Hepatocyte (in vitro differentiated cells): ENCODE results near the gene ITGAE. TPM values are rescaled to one million over a fixed set of nuclear protein-coding genes. Genes with fewer than 3 reads are reported as not detected.
"Not testable (repeated sequence)": the region's sequence is repeated elsewhere in the genome, so short reads cannot be mapped to it uniquely, and the experiment has no call there.

ENCODE experiments used
- DNase-seq: peaks from one replicate; pipeline ENCODE4 v3.0.0-alpha.2; 2016; ENCODE audit warnings: low spot score
- H2AFZ ChIP-seq: fragments of 200-600 bp; sonication (generic); 2 replicates; pipeline ENCODE4 v1.6.0; 2016; ENCODE audit warnings: antibody characterized with exemption, mild to moderate bottlenecking
- H3K27ac ChIP-seq: fragments of 200-600 bp; sonication (generic); 2 replicates; pipeline ENCODE4 v1.5.1; 2016; ENCODE audit warnings: mild to moderate bottlenecking
- H3K27me3 ChIP-seq: fragments of 200-600 bp; sonication (generic); 2 replicates; pipeline ENCODE4 v1.6.1; 2016
- H3K36me3 ChIP-seq: fragments of 200-600 bp; sonication (generic); replicated peaks from 2 replicates; pipeline ENCODE4 v1.5.1; 2016; ENCODE audit warnings: low read depth; ENCODE audit not compliant: insufficient read depth
- H3K4me1 ChIP-seq: fragments of 200-600 bp; sonication (generic); 2 replicates; pipeline ENCODE4 v1.5.1; 2016; ENCODE audit warnings: mild to moderate bottlenecking, moderate library complexity; ENCODE audit not compliant: insufficient read depth
- H3K4me2 ChIP-seq: fragments of 200-600 bp; sonication (generic); 2 replicates; pipeline ENCODE4 v1.6.0; 2016
- H3K4me3 ChIP-seq: fragments of 200-600 bp; sonication (generic); 2 replicates; pipeline ENCODE4 v1.5.1; 2016; ENCODE audit warnings: mild to moderate bottlenecking
- H3K79me2 ChIP-seq: fragments of 200-600 bp; sonication (generic); 2 replicates; pipeline ENCODE4 v1.6.0; 2017; ENCODE audit warnings: mild to moderate bottlenecking
- H3K9me2 ChIP-seq: fragments of 200-600 bp; sonication (generic); replicated peaks from 2 replicates; pipeline ENCODE4 v1.6.0; 2017; ENCODE audit warnings: mild to moderate bottlenecking; ENCODE audit not compliant: insufficient read depth
- H3K9me3 ChIP-seq: fragments of 200-600 bp; sonication (generic); 2 replicates; pipeline ENCODE4 v1.5.1; 2016; ENCODE audit warnings: low read depth, mild to moderate bottlenecking
- H4K20me1 ChIP-seq: fragments of 200-600 bp; sonication (generic); 2 replicates; pipeline ENCODE4 v1.6.0; 2016; ENCODE audit warnings: mild to moderate bottlenecking; ENCODE audit not compliant: insufficient read depth, poor library complexity, severe bottlenecking
- EZH2 ChIP-seq: fragments of 200-600 bp; sonication (generic); IDR thresholded peaks from 2 replicates; pipeline ENCODE4 v1.6.1; 2016; ENCODE audit warnings: antibody characterized with exemption, mild to moderate bottlenecking, borderline replicate concordance
- EZH2phosphoT487 ChIP-seq: fragments of 200-600 bp; sonication (generic); IDR thresholded peaks from one replicate; pipeline ENCODE4 v1.6.1; 2018; ENCODE audit warnings: antibody characterized with exemption, mild to moderate bottlenecking, low read depth, moderate library complexity; ENCODE audit not compliant: unreplicated experiment, severe bottlenecking
- WGBS: methylation state at CpG from one replicate; pipeline ENCODE4 v1.1.6; 2016; ENCODE audit warnings: low lambda C conversion rate; ENCODE audit errors: missing lambda C conversion rate; 5-methylcytosine and 5-hydroxymethylcytosine counted together
- polyA plus RNA-seq: library from polyadenylated mRNA; unstranded; fragments of >200 nt; fragmentation: Nextera tagmentation; extraction: Ambion mirVana; gene quantifications from 2 replicates; pipeline ENCODE4 v1.2.1, GENCODE V29; 2016
- total RNA-seq: library from RNA; depleted of rRNA; stranded (reverse); fragments of >200 nt; gene quantifications from 2 replicates; pipeline ENCODE4 v1.2.3, GENCODE V29; 2014
- TF ChIP-seq, protein P1 (sequence below): fragments of 200-600 bp; sonication (generic); IDR thresholded peaks from 2 replicates; pipeline ENCODE4 v1.5.1; 2016; ENCODE audit warnings: antibody characterized with exemption, mild to moderate bottlenecking; ENCODE audit not compliant: poor library complexity

Gene ITGAE
- total and polyA plus RNA-seq, 2 experiments from 2014 or later, result 28.1 to 77.0 TPM

DNA sequence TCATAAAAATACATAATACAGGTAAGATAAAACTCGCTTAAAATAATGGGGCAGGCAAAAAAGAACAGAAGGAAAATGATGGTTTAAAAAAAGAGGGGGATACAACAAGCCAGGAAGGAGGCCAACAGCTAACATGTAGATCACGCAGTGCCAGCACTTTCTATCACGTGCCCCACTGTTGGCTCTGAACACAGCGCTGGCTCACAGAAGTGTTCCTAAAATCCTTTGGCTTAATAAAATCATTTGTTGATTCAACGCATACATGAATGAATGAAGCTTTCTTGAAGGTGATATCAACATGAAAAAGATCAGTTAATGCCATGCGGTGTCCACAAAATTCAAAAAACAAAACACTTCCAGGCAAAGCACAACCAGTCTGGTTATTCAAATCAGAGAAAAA, 8.5 kb downstream of the ITGAE start:
- Histone ChIP-seq H3K4me3 (no peak overlapping the region), H3K9me3 (no peaks in the 10 kb centered on the region), H2AFZ (no peak overlapping the region), H3K27me3 (no peaks in the 10 kb centered on the region), H3K4me1 (peaks cover 6% of the 10 kb centered on the region), H3K79me2 (no peaks in the 10 kb centered on the region), H3K27ac (no peak overlapping the region), H3K9me2 (no peaks in the 10 kb centered on the region), H3K4me2 (no peak overlapping the region), H3K36me3 (no peaks in the 10 kb centered on the region), H4K20me1 (no peaks in the 10 kb centered on the region)
- no peak for DNase-seq
- WGBS, result 86% methylated on average over 6 of the region's 6 CpGs
- TF ChIP-seq EZH2, result no peak
- TF ChIP-seq, protein P1, sequence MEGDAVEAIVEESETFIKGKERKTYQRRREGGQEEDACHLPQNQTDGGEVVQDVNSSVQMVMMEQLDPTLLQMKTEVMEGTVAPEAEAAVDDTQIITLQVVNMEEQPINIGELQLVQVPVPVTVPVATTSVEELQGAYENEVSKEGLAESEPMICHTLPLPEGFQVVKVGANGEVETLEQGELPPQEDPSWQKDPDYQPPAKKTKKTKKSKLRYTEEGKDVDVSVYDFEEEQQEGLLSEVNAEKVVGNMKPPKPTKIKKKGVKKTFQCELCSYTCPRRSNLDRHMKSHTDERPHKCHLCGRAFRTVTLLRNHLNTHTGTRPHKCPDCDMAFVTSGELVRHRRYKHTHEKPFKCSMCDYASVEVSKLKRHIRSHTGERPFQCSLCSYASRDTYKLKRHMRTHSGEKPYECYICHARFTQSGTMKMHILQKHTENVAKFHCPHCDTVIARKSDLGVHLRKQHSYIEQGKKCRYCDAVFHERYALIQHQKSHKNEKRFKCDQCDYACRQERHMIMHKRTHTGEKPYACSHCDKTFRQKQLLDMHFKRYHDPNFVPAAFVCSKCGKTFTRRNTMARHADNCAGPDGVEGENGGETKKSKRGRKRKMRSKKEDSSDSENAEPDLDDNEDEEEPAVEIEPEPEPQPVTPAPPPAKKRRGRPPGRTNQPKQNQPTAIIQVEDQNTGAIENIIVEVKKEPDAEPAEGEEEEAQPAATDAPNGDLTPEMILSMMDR, result no peak
- TF ChIP-seq EZH2phosphoT487, result no peak

DNA sequence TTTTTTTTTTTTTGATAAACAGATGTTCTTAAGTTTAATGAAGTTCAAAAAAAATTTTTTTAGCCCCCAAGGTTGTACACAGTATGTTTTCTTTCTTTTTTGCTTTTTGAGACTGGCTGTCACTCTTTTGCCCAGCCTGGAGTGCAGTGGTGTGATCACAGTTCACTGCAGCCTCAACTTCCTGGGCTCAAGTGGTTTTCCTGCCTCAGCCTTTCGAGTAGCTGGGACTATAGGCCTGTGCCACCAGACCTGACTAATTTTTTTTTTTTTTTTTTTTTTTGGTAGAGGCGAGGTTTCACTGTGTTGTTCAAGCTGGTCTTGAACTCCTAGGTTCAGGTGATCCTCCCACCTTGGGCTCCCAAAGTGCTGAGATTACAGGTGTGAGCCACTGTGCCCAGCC, 12.8 kb downstream of the ITGAE start:
- 80% methylated on average over 2 of the region's 2 CpGs for WGBS
- H3K9me3 ChIP-seq, result no peaks in the 10 kb centered on the region

DNA sequence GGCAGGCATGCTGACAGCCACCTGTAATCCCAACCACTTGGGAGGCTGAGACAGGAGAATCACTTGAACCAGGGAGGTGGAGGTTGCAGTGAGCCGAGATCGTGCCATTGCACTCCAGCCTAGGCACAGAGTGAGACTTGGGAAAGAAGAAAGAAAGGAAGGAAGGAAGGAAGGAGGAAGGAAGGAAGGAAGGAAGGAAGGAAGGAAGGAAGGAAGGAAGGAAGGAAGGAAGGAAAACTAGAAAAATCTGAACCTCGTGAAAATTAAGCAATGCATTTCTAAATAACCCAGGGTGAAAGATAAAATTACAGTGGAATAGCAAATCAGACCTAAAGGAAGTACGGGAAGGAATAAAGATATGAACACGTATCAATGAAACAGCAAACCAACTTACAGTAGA, 15.7 kb downstream of the ITGAE start:
- not testable (repeated sequence) for H3K27ac ChIP-seq, H3K9me2 ChIP-seq, H3K9me3 ChIP-seq, H3K4me3 ChIP-seq, H4K20me1 ChIP-seq, H2AFZ ChIP-seq, H3K79me2 ChIP-seq, DNase-seq, H3K36me3 ChIP-seq, H3K27me3 ChIP-seq, H3K4me1 ChIP-seq, H3K4me2 ChIP-seq
- WGBS, result 96% methylated on average over 5 of the region's 5 CpGs

More for the DNA sequence above, 12.8 kb downstream of the ITGAE start:
- Histone ChIP-seq H3K4me2 (no peak overlapping the region), H3K4me3 (no peak overlapping the region), H4K20me1 (no peaks in the 10 kb centered on the region), H3K27me3 (no peaks in the 10 kb centered on the region), H3K36me3 (no peaks in the 10 kb centered on the region), H3K4me1 (no peaks in the 10 kb centered on the region), H3K27ac (no peak overlapping the region), H3K9me2 (no peaks in the 10 kb centered on the region), H3K79me2 (no peaks in the 10 kb centered on the region), H2AFZ (no peak overlapping the region)
- DNase-seq, result no peak
- TF ChIP-seq, protein P1, result no peak
- no peak for TF ChIP-seq EZH2phosphoT487
- no peak for TF ChIP-seq EZH2

DNA sequence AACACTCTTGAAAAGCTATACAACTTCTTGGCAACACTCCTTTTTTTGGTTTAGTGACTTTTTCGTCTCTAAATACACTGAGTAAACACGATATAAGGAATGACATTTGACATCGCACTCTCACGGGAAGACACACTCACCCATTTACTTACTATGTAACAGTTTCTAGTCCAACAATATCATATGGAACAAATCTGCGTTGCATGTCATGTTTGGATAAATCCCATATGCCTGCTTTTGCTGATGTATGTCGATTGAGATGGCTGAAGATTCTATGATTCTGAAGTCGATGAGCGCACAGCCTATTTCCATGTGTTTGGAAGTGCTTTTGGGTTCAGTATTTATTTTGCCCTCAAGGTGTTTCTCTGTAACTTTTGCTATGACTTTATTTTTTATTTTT, 18.2 kb downstream of the ITGAE start:
- Histone ChIP-seq H3K4me1 (no peaks in the 10 kb centered on the region), H4K20me1 (no peaks in the 10 kb centered on the region), H3K27ac (no peak overlapping the region), H3K9me3 (no peaks in the 10 kb centered on the region), H3K79me2 (no peaks in the 10 kb centered on the region), H3K9me2 (no peaks in the 10 kb centered on the region), H3K4me2 (no peak overlapping the region), H3K36me3 (no peaks in the 10 kb centered on the region), H3K4me3 (no peak overlapping the region), H3K27me3 (no peaks in the 10 kb centered on the region), H2AFZ (no peak overlapping the region)
- 91% methylated on average over 8 of the region's 8 CpGs for WGBS
- DNase-seq, result no peak
- TF ChIP-seq EZH2phosphoT487 (no peak), EZH2 (no peak)
- TF ChIP-seq, protein P1, result no peak
